Measurements from ENCODE around the gene OSBPL2. TPM values are rescaled to one million over a fixed set of nuclear protein-coding genes. Genes with fewer than 3 reads are reported as not detected.

Gene OSBPL2
- total RNA-seq, 1 donor from 2014 or later, result 26.6 TPM

- Histone ChIP-seq H3K27me3 (ENCODE audit: control insufficient read depth in 3 of 3, insufficient read depth in 3 of 3, low read length in 3 of 3) (peaks cover 16 to 28% (median 18%) of the 10 kb centered on the region in 3 donors), H3K27ac (ENCODE audit: low read depth, low read length) (no peak overlapping the region), H3K9me3 (ENCODE audit: control insufficient read depth in 3 of 3, low read length in 3 of 3) (no peaks in the 10 kb centered on the region), H3K36me3 (ENCODE audit: control insufficient read depth in 3 of 3, insufficient read depth in 3 of 3, low read length in 3 of 3) (peaks cover 7 to 25% (median 18%) of the 10 kb centered on the region in 3 donors), H3K4me1 (ENCODE audit: control insufficient read depth in 3 of 3, insufficient read depth in 3 of 3, low read length in 3 of 3) (peaks cover 16 to 27% (median 18%) of the 10 kb centered on the region in 3 donors), H3K9ac (ENCODE audit: low read depth in 1 of 3, low read length in 3 of 3) (no peak overlapping the region), H3K4me3 (ENCODE audit: low read length in 3 of 3) (no peak overlapping the region)
Observed at GRCh38 chr20:62206388-62206775, 31.9 kb upstream of the OSBPL2 start.

- H3K4me1 ChIP-seq (ENCODE audit: control insufficient read depth in 3 of 3, insufficient read depth in 3 of 3, low read length in 3 of 3), result peaks cover 16 to 27% (median 18%) of the 10 kb centered on the region in 3 donors
- no peak overlapping the region for H3K4me3 ChIP-seq (ENCODE audit: low read length in 3 of 3)
- no peak overlapping the region for H3K27ac ChIP-seq (ENCODE audit: low read depth, low read length)
- peak overlapping the region in 1 of 3 donors; percentile 16 for H3K9ac ChIP-seq (ENCODE audit: low read depth in 1 of 3, low read length in 3 of 3)
- H3K36me3 ChIP-seq (ENCODE audit: control insufficient read depth in 3 of 3, insufficient read depth in 3 of 3, low read length in 3 of 3), result peaks cover 0 to 12% (median 4%) of the 10 kb centered on the region in 3 donors
- peaks cover 20 to 38% (median 25%) of the 10 kb centered on the region in 3 donors for H3K27me3 ChIP-seq (ENCODE audit: control insufficient read depth in 3 of 3, insufficient read depth in 3 of 3, low read length in 3 of 3)
- no peaks in the 10 kb centered on the region for H3K9me3 ChIP-seq (ENCODE audit: control insufficient read depth in 3 of 3, low read length in 3 of 3)
Observed at GRCh38 chr20:62208061-62208794, 30.1 kb upstream of the OSBPL2 start.

- Histone ChIP-seq H3K27me3 (ENCODE audit: control insufficient read depth in 3 of 3, insufficient read depth in 3 of 3, low read length in 3 of 3) (peaks cover 25 to 42% (median 30%) of the 10 kb centered on the region in 3 donors), H3K36me3 (ENCODE audit: control insufficient read depth in 3 of 3, insufficient read depth in 3 of 3, low read length in 3 of 3) (peaks cover 0 to 7% (median 3%) of the 10 kb centered on the region in 3 donors), H3K27ac (ENCODE audit: low read depth, low read length) (no peak overlapping the region), H3K4me3 (ENCODE audit: low read length in 3 of 3) (no peak overlapping the region), H3K9ac (ENCODE audit: low read depth in 1 of 3, low read length in 3 of 3) (peak overlapping the region in 1 of 3 donors; percentile 16), H3K9me3 (ENCODE audit: control insufficient read depth in 3 of 3, low read length in 3 of 3) (no peaks in the 10 kb centered on the region), H3K4me1 (ENCODE audit: control insufficient read depth in 3 of 3, insufficient read depth in 3 of 3, low read length in 3 of 3) (peaks cover 16 to 27% (median 18%) of the 10 kb centered on the region in 3 donors)
Observed at GRCh38 chr20:62208795-62209755, 29.2 kb upstream of the OSBPL2 start.

GRCh38 chr20:62209850-62210495, 28.3 kb upstream of the OSBPL2 start:
- H3K4me3 ChIP-seq (ENCODE audit: low read length in 3 of 3), result no peak overlapping the region
- peaks cover 0 to 7% (median 3%) of the 10 kb centered on the region in 3 donors for H3K36me3 ChIP-seq (ENCODE audit: control insufficient read depth in 3 of 3, insufficient read depth in 3 of 3, low read length in 3 of 3)
- no peak overlapping the region for H3K9ac ChIP-seq (ENCODE audit: low read depth in 1 of 3, low read length in 3 of 3)
- H3K27ac ChIP-seq (ENCODE audit: low read depth, low read length), result no peak overlapping the region
- H3K4me1 ChIP-seq (ENCODE audit: control insufficient read depth in 3 of 3, insufficient read depth in 3 of 3, low read length in 3 of 3), result peaks cover 16 to 27% (median 18%) of the 10 kb centered on the region in 3 donors
- H3K9me3 ChIP-seq (ENCODE audit: control insufficient read depth in 3 of 3, low read length in 3 of 3), result no peaks in the 10 kb centered on the region
- peaks cover 33 to 51% (median 34%) of the 10 kb centered on the region in 3 donors for H3K27me3 ChIP-seq (ENCODE audit: control insufficient read depth in 3 of 3, insufficient read depth in 3 of 3, low read length in 3 of 3)

- H3K36me3 ChIP-seq (ENCODE audit: control insufficient read depth in 3 of 3, insufficient read depth in 3 of 3, low read length in 3 of 3), result peaks cover 0 to 7% (median 3%) of the 10 kb centered on the region in 3 donors
- H3K27me3 ChIP-seq (ENCODE audit: control insufficient read depth in 3 of 3, insufficient read depth in 3 of 3, low read length in 3 of 3), result peaks cover 38 to 56% (median 39%) of the 10 kb centered on the region in 3 donors
- H3K9ac ChIP-seq (ENCODE audit: low read depth in 1 of 3, low read length in 3 of 3), result no peak overlapping the region
- no peaks in the 10 kb centered on the region for H3K9me3 ChIP-seq (ENCODE audit: control insufficient read depth in 3 of 3, low read length in 3 of 3)
- no peak overlapping the region for H3K4me3 ChIP-seq (ENCODE audit: low read length in 3 of 3)
- H3K27ac ChIP-seq (ENCODE audit: low read depth, low read length), result no peak overlapping the region
- peaks cover 16 to 27% (median 18%) of the 10 kb centered on the region in 3 donors for H3K4me1 ChIP-seq (ENCODE audit: control insufficient read depth in 3 of 3, insufficient read depth in 3 of 3, low read length in 3 of 3)
Observed at GRCh38 chr20:62210496-62210855, 27.8 kb upstream of the OSBPL2 start.

- Histone ChIP-seq H3K9ac (ENCODE audit: low read depth in 1 of 3, low read length in 3 of 3) (no peak overlapping the region), H3K27ac (ENCODE audit: low read depth, low read length) (no peak overlapping the region), H3K9me3 (ENCODE audit: control insufficient read depth in 3 of 3, low read length in 3 of 3) (no peaks in the 10 kb centered on the region), H3K4me1 (ENCODE audit: control insufficient read depth in 3 of 3, insufficient read depth in 3 of 3, low read length in 3 of 3) (peaks cover 16 to 27% (median 18%) of the 10 kb centered on the region in 3 donors), H3K4me3 (ENCODE audit: low read length in 3 of 3) (no peak overlapping the region), H3K36me3 (ENCODE audit: control insufficient read depth in 3 of 3, insufficient read depth in 3 of 3, low read length in 3 of 3) (peaks cover 0 to 7% (median 3%) of the 10 kb centered on the region in 3 donors), H3K27me3 (ENCODE audit: control insufficient read depth in 3 of 3, insufficient read depth in 3 of 3, low read length in 3 of 3) (peaks cover 44 to 62% (median 46%) of the 10 kb centered on the region in 3 donors)
Observed at GRCh38 chr20:62211216-62211615, 27.1 kb upstream of the OSBPL2 start.

GRCh38 chr20:62211769-62212288, 26.5 kb upstream of the OSBPL2 start:
- no peak overlapping the region for H3K9ac ChIP-seq (ENCODE audit: low read depth in 1 of 3, low read length in 3 of 3)
- H3K36me3 ChIP-seq (ENCODE audit: control insufficient read depth in 3 of 3, insufficient read depth in 3 of 3, low read length in 3 of 3), result peaks cover 0 to 7% (median 3%) of the 10 kb centered on the region in 3 donors
- H3K27me3 ChIP-seq (ENCODE audit: control insufficient read depth in 3 of 3, insufficient read depth in 3 of 3, low read length in 3 of 3), result peaks cover 48 to 65% (median 50%) of the 10 kb centered on the region in 3 donors
- H3K4me1 ChIP-seq (ENCODE audit: control insufficient read depth in 3 of 3, insufficient read depth in 3 of 3, low read length in 3 of 3), result peaks cover 16 to 27% (median 18%) of the 10 kb centered on the region in 3 donors
- no peaks in the 10 kb centered on the region for H3K9me3 ChIP-seq (ENCODE audit: control insufficient read depth in 3 of 3, low read length in 3 of 3)
- H3K27ac ChIP-seq (ENCODE audit: low read depth, low read length), result no peak overlapping the region
- no peak overlapping the region for H3K4me3 ChIP-seq (ENCODE audit: low read length in 3 of 3)

GRCh38 chr20:62212299-62212698, 26.0 kb upstream of the OSBPL2 start:
- no peaks in the 10 kb centered on the region for H3K9me3 ChIP-seq (ENCODE audit: control insufficient read depth in 3 of 3, low read length in 3 of 3)
- H3K36me3 ChIP-seq (ENCODE audit: control insufficient read depth in 3 of 3, insufficient read depth in 3 of 3, low read length in 3 of 3), result peaks cover 0 to 4% (median 3%) of the 10 kb centered on the region in 3 donors
- H3K9ac ChIP-seq (ENCODE audit: low read depth in 1 of 3, low read length in 3 of 3), result no peak overlapping the region
- no peak overlapping the region for H3K27ac ChIP-seq (ENCODE audit: low read depth, low read length)
- peaks cover 52 to 69% (median 55%) of the 10 kb centered on the region in 3 donors for H3K27me3 ChIP-seq (ENCODE audit: control insufficient read depth in 3 of 3, insufficient read depth in 3 of 3, low read length in 3 of 3)
- H3K4me3 ChIP-seq (ENCODE audit: low read length in 3 of 3), result no peak overlapping the region
- peaks cover 16 to 25% (median 18%) of the 10 kb centered on the region in 3 donors for H3K4me1 ChIP-seq (ENCODE audit: control insufficient read depth in 3 of 3, insufficient read depth in 3 of 3, low read length in 3 of 3)

GRCh38 chr20:62214067-62214466, 24.3 kb upstream of the OSBPL2 start:
- Histone ChIP-seq H3K9ac (ENCODE audit: low read depth in 1 of 3, low read length in 3 of 3) (no peak overlapping the region), H3K9me3 (ENCODE audit: control insufficient read depth in 3 of 3, low read length in 3 of 3) (no peaks in the 10 kb centered on the region), H3K4me1 (ENCODE audit: control insufficient read depth in 3 of 3, insufficient read depth in 3 of 3, low read length in 3 of 3) (peaks cover 13 to 25% (median 20%) of the 10 kb centered on the region in 3 donors), H3K27me3 (ENCODE audit: control insufficient read depth in 3 of 3, insufficient read depth in 3 of 3, low read length in 3 of 3) (peaks cover 67 to 78% (median 72%) of the 10 kb centered on the region in 3 donors), H3K36me3 (ENCODE audit: control insufficient read depth in 3 of 3, insufficient read depth in 3 of 3, low read length in 3 of 3) (no peaks in the 10 kb centered on the region), H3K4me3 (ENCODE audit: low read length in 3 of 3) (no peak overlapping the region), H3K27ac (ENCODE audit: low read depth, low read length) (no peak overlapping the region)

Data from skeletal muscle tissue (tissue), 4 donors.